Upper lobe of left lung (tissue), 4 donors: ENCODE data around the gene LRRC23.
"Not testable (repeated sequence)": the region's sequence is repeated elsewhere in the genome, so short reads cannot be mapped to it uniquely, and the experiment has no call there.

Experiments
- EP300 ChIP-seq, 4 donors: sonication (generic); formaldehyde crosslinking; IDR thresholded peaks; one replicate each; pipeline ENCODE4 v1.5.1; 2017; ENCODE audit warnings: antibody characterized with exemption in 4 of 4, control low read depth in 2 of 4
- POLR2AphosphoS5 ChIP-seq, 2 donors: sonication (generic); formaldehyde crosslinking; IDR thresholded peaks; one replicate each; pipeline ENCODE4 v1.5.1; 2017; ENCODE audit warnings: antibody characterized with exemption in 2 of 2
- TF ChIP-seq, protein P1 (sequence below), 6 experiments: fragments of 450-650 bp in 4 of 6; fragments of 200-600 bp in 2 of 6; sonication (generic) in 2 of 6; IDR thresholded peaks; one replicate each; pipeline ENCODE4 v1.5.1; 2016 to 2019; ENCODE audit warnings: antibody characterized with exemption in 6 of 6

DNA sequence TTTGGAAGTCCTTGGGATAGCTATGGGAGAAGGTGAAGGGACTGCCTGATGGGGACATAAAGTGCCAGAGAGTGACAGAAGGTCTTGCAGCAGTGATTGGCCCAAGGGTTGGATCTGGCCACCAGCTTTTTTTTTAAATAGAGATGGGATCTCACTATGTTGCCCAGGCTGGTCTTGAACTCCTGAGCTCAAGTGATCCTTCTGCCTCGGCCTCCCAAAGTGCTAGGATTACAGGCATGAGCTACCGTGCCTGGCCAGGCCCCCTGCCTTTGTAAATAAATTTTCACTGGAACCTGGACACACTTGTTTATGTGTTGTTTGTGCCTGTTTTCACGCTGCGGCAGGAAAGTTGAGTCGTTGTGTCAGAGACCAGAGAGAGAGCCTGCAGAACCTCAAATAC is 39.3 kb upstream of the LRRC23 start:
- TF ChIP-seq, protein P1, sequence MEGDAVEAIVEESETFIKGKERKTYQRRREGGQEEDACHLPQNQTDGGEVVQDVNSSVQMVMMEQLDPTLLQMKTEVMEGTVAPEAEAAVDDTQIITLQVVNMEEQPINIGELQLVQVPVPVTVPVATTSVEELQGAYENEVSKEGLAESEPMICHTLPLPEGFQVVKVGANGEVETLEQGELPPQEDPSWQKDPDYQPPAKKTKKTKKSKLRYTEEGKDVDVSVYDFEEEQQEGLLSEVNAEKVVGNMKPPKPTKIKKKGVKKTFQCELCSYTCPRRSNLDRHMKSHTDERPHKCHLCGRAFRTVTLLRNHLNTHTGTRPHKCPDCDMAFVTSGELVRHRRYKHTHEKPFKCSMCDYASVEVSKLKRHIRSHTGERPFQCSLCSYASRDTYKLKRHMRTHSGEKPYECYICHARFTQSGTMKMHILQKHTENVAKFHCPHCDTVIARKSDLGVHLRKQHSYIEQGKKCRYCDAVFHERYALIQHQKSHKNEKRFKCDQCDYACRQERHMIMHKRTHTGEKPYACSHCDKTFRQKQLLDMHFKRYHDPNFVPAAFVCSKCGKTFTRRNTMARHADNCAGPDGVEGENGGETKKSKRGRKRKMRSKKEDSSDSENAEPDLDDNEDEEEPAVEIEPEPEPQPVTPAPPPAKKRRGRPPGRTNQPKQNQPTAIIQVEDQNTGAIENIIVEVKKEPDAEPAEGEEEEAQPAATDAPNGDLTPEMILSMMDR (IDR thresholded peaks at IDR 0.05): not testable (repeated sequence)
- TF ChIP-seq EP300, POLR2AphosphoS5 (IDR thresholded peaks at IDR 0.05): not testable (repeated sequence)
